ENCODE results near the gene WIZ.

WIZ gene

DNA sequence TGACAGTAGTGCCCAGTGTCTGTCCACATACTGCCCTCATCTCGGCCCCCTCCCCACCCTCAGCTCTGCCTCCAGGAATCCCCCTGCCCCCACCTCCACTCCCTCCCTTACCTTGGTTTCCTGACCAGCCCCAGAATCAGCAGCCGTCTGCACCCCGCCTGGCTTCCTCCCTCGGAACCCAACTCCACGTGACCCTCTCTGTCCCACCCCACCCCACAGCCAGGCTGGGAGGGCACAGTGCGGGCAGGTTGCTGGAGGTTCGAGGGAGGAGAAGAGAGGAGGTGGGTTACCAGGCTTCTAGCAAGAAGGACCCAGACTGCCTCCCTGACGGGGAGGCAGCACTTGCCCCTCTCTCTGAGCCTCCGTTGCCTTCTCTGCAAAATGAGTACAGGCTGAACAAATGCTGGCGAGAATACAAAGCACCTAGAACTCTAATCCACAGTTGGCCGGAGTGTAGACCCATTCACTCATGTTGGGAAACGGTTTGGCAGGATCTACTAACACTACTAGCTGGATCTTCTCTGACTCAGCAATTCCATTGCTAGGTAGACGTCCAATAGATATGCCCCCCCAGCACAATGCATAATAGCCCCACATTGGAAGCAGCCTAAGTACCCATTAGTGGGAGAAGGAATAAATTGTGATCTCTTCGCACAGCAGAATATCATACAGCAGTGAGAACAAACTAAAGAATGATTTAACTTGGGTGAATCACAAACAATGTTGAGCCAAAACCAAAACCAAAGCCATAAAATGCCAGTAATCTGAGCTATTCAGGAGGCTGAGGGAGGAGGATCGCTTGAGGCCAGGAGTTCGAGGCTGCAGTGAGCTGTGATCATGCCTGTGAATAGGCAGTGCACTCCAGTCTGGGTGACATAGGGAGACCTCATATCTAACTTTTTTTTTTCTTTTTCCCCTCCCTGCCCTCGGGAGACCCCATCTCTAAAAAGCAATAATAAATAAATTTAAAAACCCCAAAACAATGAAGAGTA lies 14.9 kb upstream of the WIZ start, which contains the start of gene RASAL3:
Gene RASAL3 (minus strand): TSS at position 151 of the 992 bp plus-strand sequence. CDS start 186 bp downstream, outside the sequence.
- DNase-seq (ENCODE audit: low read depth), result peak; percentile 49

DNA sequence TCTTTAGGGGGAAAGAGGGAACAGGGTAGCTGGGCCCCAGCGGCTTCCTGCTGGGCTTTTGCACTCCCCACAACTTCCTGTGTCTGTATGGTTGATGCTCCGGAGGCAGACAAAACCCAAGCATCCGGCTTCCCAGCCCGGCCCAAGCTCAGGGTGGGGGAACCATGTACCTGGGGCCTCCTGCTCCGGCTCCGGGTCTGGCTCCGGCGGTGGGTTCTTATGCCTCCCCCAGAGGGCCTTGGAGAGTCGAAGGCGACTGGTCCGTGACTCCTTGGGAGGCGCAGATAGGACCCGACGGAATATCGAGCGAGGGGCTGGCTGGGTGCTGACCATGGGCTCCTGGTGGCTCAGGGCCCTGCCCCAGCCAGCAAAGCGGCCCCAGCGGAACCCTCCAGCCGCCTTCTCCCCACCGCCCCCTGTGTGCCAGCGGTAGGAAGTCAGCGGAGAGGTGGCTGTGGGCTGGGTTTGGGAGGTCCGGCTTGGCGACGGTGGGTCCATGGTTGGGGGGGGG lies 14.2 kb upstream of the WIZ start:
- peak; percentile 53 for DNase-seq (ENCODE audit: low read depth)

DNA sequence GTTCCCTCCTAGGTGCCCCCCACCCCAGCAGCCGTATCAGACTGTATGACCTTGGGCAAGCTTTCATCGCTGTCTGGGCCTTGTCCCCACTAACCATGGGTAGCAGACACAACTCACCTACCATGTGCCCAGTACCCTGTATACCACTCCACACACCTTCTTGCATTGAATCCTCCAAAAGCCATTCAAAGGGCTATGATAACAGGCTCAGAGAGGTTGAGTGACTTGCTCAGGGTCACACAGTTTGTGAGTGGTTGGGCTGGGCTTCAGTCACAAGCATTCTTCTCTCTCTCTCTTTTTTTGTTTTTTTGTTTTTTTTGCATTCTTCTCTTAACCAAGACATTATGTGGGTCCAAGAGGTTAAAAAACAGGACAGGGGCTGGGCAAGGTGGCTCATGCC lies 11.9 kb upstream of the WIZ start:
- DNase-seq (ENCODE audit: low read depth), result no peak

DNA sequence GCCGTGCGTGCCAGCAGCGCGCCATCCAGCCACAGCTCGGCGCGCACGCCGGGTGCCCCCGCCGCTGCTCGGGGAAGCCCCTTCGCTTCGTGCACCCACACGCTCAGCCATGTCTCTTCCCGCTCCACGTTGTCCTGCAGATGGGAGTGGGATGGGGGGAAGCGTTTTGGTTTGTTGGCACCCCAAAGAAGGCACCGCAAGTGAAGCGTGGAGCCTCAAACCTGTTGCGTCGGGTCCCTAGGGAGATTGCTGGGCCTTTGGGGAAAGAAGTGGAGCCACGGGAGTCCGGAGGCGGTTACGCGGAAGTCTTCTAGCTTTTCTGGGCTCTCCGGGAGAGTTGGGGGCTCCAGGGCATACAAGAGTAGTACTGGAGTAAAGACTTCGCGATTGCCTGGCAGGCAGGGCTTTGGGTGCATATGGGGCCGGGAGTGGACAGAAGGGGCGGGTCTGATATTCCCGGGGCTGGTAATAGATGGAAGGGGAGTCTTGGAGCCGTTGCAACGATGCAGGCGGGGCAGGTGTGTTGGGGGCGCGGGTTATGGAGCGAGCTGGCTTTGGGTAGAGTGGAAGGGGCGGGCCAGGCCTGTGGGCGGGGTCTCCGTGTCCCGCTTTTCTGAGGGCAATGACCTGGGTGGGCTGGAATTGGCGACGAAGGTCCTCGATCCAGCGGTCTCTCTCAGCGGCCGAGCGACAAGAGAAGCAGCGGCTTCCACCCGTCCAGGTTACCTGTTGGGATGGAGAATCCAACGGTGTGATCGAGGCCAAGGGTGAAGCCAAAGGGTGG lies 8.1 kb upstream of the WIZ start:
- no peak for DNase-seq (ENCODE audit: low read depth)

DNA sequence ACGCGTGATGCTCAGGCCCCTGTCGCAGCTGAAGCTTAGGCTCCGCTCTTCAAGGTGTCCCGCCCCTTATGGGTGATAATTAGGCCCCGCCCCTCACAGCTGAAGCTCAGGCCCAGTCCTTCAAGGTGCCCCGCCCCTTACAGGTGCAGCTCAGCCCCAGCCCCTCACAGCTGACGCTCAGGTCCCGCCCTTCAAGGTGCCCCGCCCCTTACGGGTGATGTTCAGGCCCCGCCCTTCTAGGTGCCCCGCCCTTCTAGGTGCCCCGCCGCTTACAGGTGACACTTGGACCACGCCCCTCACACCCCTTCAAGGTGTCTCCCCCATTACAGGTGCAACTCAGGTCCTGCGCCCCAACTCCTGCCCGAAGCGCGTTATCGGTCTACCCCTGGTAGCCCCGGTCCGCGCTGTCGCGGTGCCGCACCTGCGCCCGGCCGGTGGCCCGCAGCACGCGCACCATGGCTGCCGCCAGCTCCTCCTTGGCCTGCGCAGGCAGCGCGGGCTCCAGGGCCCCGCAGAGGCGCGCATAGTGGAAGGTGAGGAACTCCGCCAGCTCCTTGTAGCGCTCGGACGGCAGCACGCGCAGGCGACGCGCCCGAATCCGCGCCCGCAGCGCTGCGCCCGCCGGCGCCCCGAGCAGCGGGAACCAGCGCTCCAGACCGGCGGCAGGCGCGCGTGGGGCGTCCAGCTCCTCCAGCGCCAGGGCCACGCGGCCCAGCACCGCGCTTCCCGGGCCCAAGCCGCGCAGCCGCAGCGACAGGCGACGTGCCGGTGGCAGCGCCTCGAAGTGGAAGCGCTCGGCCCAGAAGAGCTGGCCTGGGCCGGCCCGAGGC lies 7.3 kb upstream of the WIZ start:
- DNase-seq (ENCODE audit: low read depth), result no peak

DNA sequence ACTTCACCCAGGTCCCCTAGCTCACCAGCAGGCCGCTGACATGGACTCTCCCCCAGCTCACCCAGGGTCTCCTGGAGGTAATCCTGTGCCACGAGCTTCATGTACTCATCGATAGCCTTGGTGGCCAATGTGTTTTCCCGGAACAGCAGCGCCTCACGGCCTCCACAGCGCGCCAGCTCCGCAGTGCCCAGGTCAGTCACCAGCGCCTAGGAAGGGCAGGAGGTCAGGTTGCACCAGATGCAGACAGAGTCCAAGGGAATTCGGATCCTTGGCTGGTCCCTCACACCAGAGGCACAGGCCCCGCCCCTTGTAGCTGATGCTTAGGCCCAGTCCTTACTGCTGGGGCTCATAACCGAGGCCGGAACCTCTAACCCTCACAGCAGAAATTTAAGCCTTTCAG lies 6.7 kb upstream of the WIZ start:
- no peak for DNase-seq (ENCODE audit: low read depth)

DNA sequence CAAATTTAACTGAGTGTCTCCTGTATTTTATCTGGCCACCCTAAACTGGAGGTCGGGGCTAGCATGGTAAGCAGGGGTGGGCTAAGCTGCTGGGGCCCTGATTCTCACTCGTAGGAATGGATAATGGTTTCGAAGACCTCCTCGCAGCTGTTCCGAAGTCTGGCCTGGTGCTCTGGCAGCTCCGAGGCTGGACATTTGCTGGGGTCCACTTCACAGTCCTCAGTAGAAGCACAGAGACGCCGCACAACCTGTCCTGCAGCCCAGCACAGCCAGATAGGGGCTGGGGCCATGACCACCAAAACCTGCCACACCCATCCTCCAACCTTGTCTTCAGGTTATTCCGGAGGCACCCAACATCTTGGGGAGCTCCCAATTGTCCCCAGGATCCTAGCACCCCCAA lies 6.2 kb upstream of the WIZ start:
- no peak for DNase-seq (ENCODE audit: low read depth)

DNA sequence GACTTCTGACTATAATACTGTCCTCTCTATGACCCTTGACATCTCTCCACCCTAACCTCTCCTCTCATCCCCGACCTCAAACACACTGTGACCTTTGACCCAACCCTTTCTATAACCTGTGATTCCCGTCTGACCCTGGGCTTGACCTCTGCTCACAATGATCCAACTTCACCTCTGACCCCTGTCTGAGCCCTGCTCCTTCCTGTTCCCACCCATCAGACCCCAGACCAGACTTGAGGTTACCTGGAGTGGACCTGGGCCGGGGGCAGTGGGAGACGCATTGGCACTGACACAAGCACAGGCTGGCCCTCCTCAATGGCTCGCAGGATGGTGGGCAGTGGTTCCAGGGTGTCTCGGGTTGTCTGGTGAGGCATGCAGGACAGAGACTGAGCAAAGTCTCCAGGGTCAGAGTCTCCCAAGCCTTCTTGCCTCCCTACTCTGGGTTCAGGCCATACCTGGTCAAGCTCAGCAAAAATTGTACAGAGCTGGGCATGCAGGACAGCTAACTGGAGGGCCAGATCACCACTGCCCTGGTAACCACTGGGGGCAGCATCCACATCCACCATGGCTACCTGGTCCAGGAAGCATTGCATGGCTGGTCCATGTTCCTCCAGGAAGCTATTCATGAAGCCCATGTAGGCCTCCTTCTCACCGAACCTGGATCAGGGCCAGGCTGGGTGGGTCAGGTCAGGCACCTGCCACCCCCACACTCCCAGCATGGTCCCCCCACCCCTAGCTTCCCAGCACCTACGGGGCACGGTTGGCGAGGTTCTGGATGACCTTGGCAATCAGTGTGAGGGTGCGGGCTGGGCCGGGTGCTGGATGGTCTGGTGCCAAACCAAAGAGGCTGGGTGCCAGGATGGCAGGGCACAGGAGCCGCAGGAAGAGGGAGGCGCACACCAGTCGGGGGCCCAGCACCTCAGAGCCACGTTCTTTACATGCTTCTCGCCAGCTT lies 4.4 kb upstream of the WIZ start:
- DNase-seq (ENCODE audit: low read depth), result no peak

DNA sequence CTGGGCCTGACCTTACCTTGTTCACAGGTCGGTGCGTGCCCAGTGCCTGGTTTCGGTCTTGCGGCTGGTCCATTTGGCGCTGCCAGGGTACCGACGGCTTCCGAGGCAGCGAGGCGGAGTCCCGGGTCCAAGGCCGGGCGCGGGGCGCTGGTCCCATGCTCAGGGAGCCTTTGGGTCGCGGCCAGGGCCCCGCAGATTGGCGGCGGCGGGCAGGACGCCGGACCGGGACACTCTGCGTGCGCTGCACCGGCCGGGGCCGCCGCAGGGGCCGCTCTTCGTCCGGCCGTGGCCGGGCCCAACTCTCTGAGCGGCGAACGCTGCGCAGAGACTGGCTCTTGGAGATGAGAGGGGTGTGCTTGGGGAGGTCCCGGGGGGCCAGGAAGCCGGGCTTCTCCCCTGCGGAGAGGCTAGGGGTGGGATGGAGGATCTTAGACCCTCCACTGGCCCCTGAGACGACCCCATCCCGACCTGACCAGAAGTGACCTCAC lies 3.4 kb upstream of the WIZ start:
- no peak for DNase-seq (ENCODE audit: low read depth)

DNA sequence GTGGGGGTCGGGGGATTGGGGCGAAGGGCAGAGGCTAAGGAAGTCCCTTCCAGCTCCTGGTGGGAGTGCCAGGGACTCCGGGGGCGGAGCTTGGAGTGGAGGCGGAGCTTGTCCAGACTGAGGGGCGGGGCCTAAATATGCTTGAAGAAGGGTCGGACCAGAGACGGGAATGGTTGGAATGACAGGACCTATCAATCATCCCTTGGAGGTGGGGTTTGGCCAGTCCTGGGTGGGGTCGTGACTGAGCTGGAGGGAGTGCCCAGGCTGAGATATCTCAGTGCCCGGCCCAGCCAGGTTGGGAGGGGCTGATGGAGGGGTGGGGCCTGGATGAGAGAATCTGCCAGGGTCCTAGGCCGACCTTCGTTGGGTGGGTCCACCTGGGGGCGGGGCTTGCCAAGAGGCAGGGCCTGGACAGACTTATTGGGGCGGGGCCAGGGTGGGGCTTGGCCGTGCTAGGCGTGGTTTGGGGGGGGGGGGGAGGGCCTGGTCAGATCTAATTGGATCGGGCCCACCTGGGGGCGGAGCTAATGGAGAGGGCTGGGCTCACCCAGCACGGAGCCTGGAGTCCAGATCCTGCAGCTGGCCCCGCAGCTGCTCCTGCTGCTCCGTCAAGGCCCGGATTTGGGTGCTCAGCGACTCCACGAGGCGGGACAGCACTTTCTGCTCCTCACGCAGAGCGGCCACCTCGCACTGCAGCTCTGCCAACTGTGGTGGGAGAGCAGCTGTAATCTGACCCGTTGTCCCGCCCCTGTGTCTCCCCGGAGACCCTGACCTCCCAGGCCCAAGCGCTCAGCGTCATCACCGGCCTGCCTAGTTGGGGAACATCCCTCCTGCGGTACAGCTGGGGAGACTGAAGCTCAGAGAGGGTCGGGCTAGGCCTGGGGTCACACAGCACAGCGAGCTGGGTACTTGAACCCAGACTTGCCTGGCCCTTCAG lies 2.6 kb upstream of the WIZ start:
- DNase-seq (ENCODE audit: low read depth), result no peak

DNA sequence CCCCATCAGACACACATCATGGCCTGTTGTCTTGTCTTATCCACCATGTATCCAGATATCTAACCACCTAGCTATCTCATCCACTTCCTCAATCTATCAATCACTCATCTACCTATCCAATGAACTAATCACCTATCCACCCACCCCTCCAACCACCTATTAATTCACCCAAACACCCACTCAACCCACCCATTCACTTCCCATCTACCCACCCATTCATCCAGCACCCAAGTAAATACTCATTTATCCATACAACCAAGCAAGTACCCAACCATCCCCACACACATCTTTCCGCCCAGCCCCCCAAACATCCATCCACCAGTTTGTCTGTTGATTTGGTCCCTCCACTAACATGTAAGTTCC lies 753 bp upstream of the WIZ start:
- no peak for DNase-seq (ENCODE audit: low read depth)

DNA sequence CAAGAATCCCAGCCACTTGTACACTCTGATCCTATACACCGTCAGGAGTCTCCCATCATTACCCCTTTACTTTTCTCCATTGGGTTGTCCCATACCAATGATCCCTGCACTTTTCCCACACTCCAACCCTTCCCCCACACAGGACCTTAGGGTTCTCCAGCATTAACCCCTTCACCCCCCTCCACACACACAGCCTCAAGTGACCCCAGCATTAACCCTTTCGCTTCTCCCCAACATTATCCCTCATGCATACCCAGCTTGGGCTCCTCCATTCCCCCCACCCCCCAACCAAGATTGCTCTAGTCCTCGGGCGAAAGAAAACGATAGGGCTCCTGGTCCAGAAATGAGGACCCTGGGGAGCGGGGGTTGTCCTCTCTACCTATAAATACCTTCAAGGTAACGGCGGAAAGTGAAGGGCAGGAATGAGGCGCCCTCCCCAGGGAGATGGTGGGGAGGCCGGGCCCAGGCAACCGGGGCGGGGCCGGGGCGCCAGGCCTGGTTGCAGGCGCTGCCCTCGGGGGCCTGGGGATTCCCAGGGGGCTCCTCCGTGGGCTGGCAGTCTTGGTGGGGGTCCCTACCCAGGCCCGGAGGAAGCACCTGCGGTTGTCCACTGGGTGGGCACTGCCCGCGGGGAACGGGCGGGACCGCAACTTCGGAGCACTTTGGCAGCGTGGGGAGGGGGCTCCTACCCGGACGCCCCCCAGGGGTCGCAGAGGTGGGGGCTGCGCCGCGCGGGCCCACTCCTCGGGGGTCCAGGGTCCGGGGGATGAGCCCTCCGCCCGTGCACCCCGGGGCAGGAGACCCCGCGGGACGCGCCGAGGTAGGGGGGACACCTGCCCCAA lies 757 bp downstream of the WIZ start:
- no peak for DNase-seq (ENCODE audit: low read depth)

DNA sequence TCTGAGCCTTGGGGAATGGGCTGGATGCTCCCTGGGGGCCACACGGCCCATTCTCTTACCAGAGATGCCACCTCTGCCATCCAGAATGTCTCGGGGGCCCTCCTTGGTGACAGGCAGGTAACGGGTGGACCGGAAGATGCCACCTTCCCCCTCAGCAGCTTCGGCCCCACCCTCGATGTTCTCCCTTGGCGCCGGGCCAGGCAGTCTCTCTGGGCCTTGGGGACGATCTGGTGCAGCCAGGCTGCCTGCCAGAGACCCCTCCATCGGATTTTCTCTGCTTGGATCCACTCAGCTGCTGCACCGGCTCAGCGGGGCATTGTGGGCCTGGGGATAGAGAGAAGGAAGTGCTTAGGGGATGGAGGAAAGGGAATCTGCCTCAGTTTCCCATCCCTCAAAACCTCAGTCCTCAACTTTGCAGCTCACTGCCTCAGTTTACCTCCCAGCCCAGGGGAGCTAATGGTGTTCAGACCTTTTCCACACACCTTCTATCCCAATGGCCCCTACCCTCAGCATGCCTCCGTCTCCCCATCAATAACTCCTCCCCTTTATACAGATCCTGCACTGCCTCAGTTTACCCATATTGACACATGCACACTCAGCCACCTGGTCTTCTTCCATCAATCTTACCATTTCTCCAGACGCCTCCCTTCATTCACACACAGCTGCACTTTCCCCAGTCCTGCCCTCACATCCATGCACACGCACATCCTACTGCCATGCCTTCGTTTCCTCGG lies 1.5 kb downstream of the WIZ start:
- DNase-seq (ENCODE audit: low read depth), result no peak

DNA sequence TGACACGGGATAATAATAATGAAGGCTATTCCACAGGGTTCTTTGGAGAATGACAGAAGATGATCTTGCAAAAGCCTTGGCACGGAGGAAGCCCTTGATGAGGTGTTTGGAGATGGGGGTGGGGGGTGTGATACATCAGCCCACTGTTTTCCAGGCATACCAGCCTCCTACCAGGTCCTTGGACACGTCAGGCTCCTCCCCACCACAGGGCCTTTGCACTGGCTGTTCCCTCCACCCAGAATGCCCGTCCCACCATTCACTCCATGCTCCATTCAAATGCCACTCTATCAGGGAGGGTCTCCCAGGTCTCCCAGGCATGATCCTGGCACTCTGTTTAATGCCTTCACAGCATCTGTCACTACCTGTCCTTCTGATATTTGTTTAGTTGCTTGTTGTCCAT lies 2.7 kb downstream of the WIZ start:
- no peak for DNase-seq (ENCODE audit: low read depth)

DNA sequence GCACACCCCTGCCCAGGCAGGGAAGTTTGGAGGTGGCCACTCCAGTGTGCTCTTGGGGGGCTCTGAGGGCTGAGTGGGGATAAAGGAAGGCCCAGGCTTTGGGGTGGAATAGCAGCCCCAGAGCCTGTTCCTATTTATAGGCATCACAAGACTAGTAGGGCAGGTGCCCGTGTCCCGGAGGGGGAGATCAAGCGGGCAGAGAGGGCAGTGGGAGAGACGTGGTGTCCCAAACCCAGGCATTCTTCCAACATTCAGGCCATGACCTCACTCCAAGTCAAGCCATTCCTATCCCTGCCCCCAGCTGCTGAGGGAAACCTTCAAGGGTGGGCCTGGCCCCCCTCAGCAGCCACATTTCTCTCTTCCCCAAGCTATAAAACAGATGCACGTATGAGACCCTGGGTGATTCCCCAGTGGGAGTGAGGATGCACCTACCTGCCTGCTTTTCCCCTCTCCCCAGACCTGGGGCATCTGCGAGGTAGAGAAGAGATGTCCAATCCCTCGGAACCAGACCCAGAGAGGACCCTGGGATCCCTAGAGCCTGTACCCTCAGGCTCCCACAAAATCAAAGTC lies 3.9 kb downstream of the WIZ start:
- no peak for DNase-seq (ENCODE audit: low read depth)

DNA sequence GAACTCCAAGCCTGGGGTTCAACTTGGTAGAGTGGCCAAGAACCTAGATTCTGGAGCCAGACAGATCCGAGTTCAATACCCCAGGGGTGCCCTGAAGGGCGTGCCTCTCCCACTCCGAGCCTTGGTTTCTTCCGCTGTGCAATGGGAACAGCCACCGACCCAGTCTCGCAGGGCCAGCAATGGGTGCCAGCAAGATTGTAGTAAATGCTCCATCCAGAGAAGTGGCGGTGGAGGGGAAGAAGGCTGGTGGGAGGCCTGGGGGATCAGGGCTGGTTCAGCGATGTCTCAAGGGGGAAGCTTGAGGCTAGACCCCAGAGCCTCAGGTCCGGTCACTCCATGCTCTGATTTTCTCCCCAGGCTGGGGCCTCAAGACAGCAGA lies 4.5 kb downstream of the WIZ start:
- no peak for DNase-seq (ENCODE audit: low read depth)

DNA sequence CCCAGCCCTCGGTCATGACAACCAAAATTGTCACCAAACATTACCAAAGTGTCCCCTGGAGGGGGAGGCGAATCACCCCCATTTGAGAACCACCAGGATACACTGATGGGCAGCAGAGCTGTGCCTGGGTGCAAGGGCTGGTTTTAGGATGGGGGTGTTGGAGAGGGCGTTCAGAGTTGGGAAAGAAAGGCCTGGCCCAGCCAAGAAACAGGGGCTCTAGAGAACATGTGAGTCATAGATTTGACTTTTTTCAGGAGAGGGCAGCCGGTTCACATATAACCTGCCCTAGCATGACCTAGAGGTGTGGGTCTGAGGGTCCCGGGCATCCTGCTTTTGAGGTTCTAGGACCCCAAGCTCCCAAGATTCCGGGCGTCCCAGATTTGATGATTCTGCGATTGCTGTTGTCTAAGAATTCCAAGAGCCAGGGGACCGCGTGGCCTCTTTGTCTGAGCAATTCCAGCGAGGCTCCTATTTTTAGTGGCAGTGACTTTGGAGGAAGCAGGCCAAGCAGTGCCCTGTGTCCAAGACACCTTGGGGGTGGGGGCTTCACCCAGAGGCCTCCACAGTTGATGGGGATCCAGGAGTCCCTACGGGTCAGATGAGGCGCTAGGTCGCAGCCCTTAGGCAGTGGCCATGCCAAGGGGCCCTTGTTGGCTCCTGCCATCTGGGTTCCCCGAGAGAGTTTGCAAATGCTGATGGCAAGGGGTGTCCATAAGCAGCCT lies 5.1 kb downstream of the WIZ start:
- no peak for DNase-seq (ENCODE audit: low read depth)

All from stimulated activated CD8-positive, alpha-beta memory T cell treated with anti-CD3 and anti-CD28 coated beads, Interleukin-15, amount 100 ng/mL, for 1 hour (primary cell).